Subcutaneous abdominal adipose tissue (tissue), 5 donors: Measurements from ENCODE around the gene CLRN2.
"Not testable (repeated sequence)": the region's sequence is repeated elsewhere in the genome, so short reads cannot be mapped to it uniquely, and the experiment has no call there.

Experiments
- H3K27ac ChIP-seq: one replicate; pipeline ENCODE4 v1.7.0; 2013; ENCODE audit warnings: low read depth, mild to moderate bottlenecking, inconsistent platforms, low read length, moderate library complexity
- H3K27me3 ChIP-seq, 5 donors: one replicate each; pipeline ENCODE4 v1.7.0; 2013; ENCODE audit warnings: low read length in 5 of 5, inconsistent platforms in 1 of 5; ENCODE audit not compliant: control insufficient read depth in 5 of 5, insufficient read depth in 4 of 5
- H3K36me3 ChIP-seq, 5 donors: one replicate each; pipeline ENCODE4 v1.7.0; 2013; ENCODE audit warnings: low read length in 5 of 5; ENCODE audit not compliant: control insufficient read depth in 5 of 5, insufficient read depth in 5 of 5
- H3K4me1 ChIP-seq, 5 donors: one replicate each; pipeline ENCODE4 v1.7.0; 2013; ENCODE audit warnings: low read length in 5 of 5, mild to moderate bottlenecking in 3 of 5, moderate library complexity in 1 of 5; ENCODE audit not compliant: control insufficient read depth in 5 of 5, insufficient read depth in 5 of 5
- H3K4me3 ChIP-seq, 5 donors: one replicate each; pipeline ENCODE4 v1.7.0; 2013; ENCODE audit warnings: low read length in 5 of 5, low read depth in 1 of 5
- H3K9ac ChIP-seq, 5 donors: one replicate each; pipeline ENCODE4 v1.7.0; 2013; ENCODE audit warnings: low read length in 5 of 5, mild to moderate bottlenecking in 4 of 5, moderate library complexity in 3 of 5
- H3K9me3 ChIP-seq, 5 donors: one replicate each; pipeline ENCODE4 v1.7.0; 2013; ENCODE audit warnings: low read length in 5 of 5; ENCODE audit not compliant: control insufficient read depth in 5 of 5
- donor health status: healthy.
- donor health status: healthy.
- donor health status: healthy.
- donor health status: healthy.
- donor health status: healthy.

CLRN2 gene

GRCh38 chr4:17537060-17537459, 22.1 kb downstream of the CLRN2 start:
- H3K4me3 ChIP-seq, H3K27me3 ChIP-seq, H3K4me1 ChIP-seq, H3K9me3 ChIP-seq, H3K36me3 ChIP-seq, H3K9ac ChIP-seq, H3K27ac ChIP-seq: not testable (repeated sequence)

DNA sequence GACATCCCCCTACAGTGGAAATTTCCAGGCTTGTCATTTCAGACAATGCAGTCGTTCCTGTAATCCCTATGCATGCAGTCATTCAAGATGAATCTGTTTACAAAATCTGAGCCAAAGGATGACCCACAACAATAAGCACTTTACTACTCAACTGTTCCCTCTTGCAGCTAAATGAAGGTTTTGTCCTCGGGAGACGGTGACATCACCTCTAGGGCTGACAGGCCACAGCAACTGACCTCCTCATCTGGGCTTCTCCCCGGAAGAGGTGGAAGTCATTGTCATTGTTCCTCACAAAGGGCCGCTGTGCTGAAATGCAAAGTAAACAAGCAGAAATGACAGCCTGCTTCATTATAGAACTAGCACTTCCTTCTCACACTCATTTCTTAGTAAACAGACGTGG, 29.2 kb downstream of the CLRN2 start:
- no peak overlapping the region for H3K4me3 ChIP-seq
- peaks cover 0 to 7% (median 0%) of the 10 kb centered on the region in 5 donors for H3K4me1 ChIP-seq
- no peak overlapping the region for H3K27ac ChIP-seq
- no peaks in the 10 kb centered on the region for H3K27me3 ChIP-seq
- H3K9me3 ChIP-seq, result no peaks in the 10 kb centered on the region
- no peak overlapping the region for H3K9ac ChIP-seq
- H3K36me3 ChIP-seq, result no peaks in the 10 kb centered on the region

DNA sequence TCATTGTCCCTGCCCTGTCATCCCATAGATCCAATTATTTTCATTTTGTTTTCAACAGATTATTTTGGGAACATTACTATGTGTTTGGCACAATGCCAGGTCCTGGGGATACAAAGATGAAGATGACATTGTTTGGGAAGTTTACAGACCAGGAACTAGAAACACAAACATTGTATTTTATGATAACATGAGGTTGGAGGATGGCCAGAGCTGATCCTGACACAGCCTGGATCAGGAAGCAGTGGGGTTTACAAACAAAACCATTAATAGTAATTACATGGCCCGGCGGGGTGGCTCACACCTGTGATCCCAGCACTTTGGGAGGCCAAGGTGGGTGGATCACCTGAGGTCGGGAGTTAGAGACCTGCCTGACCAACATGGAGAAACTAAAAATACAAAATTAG, 29.9 kb downstream of the CLRN2 start:
- Histone ChIP-seq H3K9ac (no peak overlapping the region), H3K27ac (no peak overlapping the region), H3K9me3 (no peaks in the 10 kb centered on the region), H3K36me3 (no peaks in the 10 kb centered on the region), H3K4me1 (peaks cover 0 to 7% (median 3%) of the 10 kb centered on the region in 5 donors), H3K27me3 (no peaks in the 10 kb centered on the region), H3K4me3 (no peak overlapping the region)

- Histone ChIP-seq H3K4me1 (peaks cover 0 to 7% (median 3%) of the 10 kb centered on the region in 5 donors), H3K36me3 (no peaks in the 10 kb centered on the region), H3K4me3 (no peak overlapping the region), H3K9me3 (no peaks in the 10 kb centered on the region), H3K9ac (no peak overlapping the region), H3K27me3 (no peaks in the 10 kb centered on the region), H3K27ac (no peak overlapping the region)
Measured at GRCh38 chr4:17545374-17546140, 30.6 kb downstream of the CLRN2 start.

- no peaks in the 10 kb centered on the region for H3K9me3 ChIP-seq
- H3K4me3 ChIP-seq, result no peak overlapping the region
- peaks cover 0 to 7% (median 3%) of the 10 kb centered on the region in 5 donors for H3K4me1 ChIP-seq
- H3K27ac ChIP-seq, result no peak overlapping the region
- H3K27me3 ChIP-seq, result no peaks in the 10 kb centered on the region
- H3K9ac ChIP-seq, result no peak overlapping the region
- no peaks in the 10 kb centered on the region for H3K36me3 ChIP-seq
Measured at GRCh38 chr4:17546222-17546621, 31.3 kb downstream of the CLRN2 start.

DNA sequence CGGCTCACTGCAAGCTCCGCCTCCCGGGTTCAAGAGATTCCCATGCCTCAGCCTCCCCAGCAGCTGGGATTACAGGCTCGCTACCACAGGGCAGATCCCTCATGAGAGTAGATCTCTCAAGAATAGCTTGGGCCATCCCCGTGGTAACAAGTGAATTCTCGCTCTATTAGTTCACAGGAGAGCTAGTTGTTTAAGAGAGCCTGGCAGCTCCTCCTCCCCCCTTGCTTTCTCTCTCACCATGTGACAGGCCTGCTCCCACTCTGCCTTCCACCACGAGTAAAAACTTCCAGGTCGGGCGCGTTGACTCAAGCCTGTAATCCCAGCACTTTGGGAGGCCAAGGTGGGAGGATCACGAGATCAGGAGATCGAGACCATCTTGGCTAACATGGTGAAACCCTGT, 31.7 kb downstream of the CLRN2 start:
- Histone ChIP-seq H3K4me1 (peaks cover 0 to 7% (median 3%) of the 10 kb centered on the region in 5 donors), H3K36me3 (no peaks in the 10 kb centered on the region), H3K9ac (no peak overlapping the region), H3K27ac (no peak overlapping the region), H3K9me3 (no peaks in the 10 kb centered on the region), H3K4me3 (no peak overlapping the region), H3K27me3 (no peaks in the 10 kb centered on the region)

GRCh38 chr4:17550549-17550948, 35.6 kb downstream of the CLRN2 start:
- Histone ChIP-seq H3K4me1 (peaks cover 0 to 3% (median 0%) of the 10 kb centered on the region in 5 donors), H3K27ac (no peak overlapping the region), H3K4me3 (no peak overlapping the region), H3K36me3 (no peaks in the 10 kb centered on the region), H3K27me3 (peaks cover 0 to 3% (median 0%) of the 10 kb centered on the region in 5 donors), H3K9ac (no peak overlapping the region), H3K9me3 (no peaks in the 10 kb centered on the region)

DNA sequence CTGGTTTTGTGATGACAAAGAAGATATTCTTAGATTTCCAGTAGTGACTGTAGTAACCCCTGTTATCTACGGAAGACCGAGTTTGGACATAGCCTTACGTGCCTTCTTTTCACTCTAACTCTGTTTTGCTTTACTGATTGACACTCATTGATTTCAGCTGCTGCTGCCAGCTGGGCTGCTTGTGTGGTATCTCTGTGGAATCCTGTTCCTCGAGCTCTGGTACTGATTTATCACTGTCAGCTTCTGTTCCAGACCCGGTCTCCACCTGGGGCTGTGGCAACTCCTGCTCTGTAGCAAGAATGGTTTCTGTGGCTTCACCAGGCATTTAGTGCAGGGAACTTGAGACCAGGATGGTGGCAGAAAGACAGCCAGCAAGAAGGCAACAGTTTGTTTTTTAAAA, 37.5 kb downstream of the CLRN2 start:
- H3K36me3 ChIP-seq, result no peaks in the 10 kb centered on the region
- H3K4me1 ChIP-seq, result peaks cover 0 to 3% (median 0%) of the 10 kb centered on the region in 5 donors
- peaks cover 0 to 3% (median 0%) of the 10 kb centered on the region in 5 donors for H3K27me3 ChIP-seq
- H3K27ac ChIP-seq, result no peak overlapping the region
- no peak overlapping the region for H3K4me3 ChIP-seq
- no peaks in the 10 kb centered on the region for H3K9me3 ChIP-seq
- H3K9ac ChIP-seq, result no peak overlapping the region

- Histone ChIP-seq H3K4me3 (no peak overlapping the region), H3K27me3 (peaks cover 0 to 3% (median 0%) of the 10 kb centered on the region in 5 donors), H3K9me3 (no peaks in the 10 kb centered on the region), H3K36me3 (no peaks in the 10 kb centered on the region), H3K9ac (no peak overlapping the region), H3K27ac (no peak overlapping the region), H3K4me1 (peaks cover 0 to 2% (median 0%) of the 10 kb centered on the region in 5 donors)
Measured at GRCh38 chr4:17554568-17554967, 39.6 kb downstream of the CLRN2 start.

GRCh38 chr4:17556498-17556897, 41.5 kb downstream of the CLRN2 start:
- H3K36me3 ChIP-seq, result no peaks in the 10 kb centered on the region
- H3K9me3 ChIP-seq, result no peaks in the 10 kb centered on the region
- no peaks in the 10 kb centered on the region for H3K4me1 ChIP-seq
- no peak overlapping the region for H3K27ac ChIP-seq
- no peak overlapping the region for H3K9ac ChIP-seq
- H3K4me3 ChIP-seq, result no peak overlapping the region
- peaks cover 0 to 3% (median 0%) of the 10 kb centered on the region in 5 donors for H3K27me3 ChIP-seq
